ENCODE measurements around the gene LRRC53. TPM values are rescaled to one million over a fixed set of nuclear protein-coding genes. Genes with fewer than 3 reads are reported as not detected.

The LRRC53 gene
- total and polyA plus RNA-seq, 9 of the 15 experiments (the other 6 are each of a cell fraction or from before 2014, with no cell fraction given): not detected

GRCh38 chr1:74504933-74505512 lies 7.4 kb downstream of the LRRC53 start (continued):
- TF ChIP-seq ZNF609 (CRISPR knock-in tag; IDR thresholded peaks at IDR 0.05; ENCODE audit: borderline replicate concordance) (no peak), KLF1 (tag; IDR thresholded peaks at IDR 0.05) (no peak), HDGF (IDR thresholded peaks at IDR 0.05) (no peak), TOE1 (IDR thresholded peaks at IDR 0.05; ENCODE audit: borderline replicate concordance) (no peak), TOE1 (CRISPR knock-in tag; IDR thresholded peaks at IDR 0.05; ENCODE audit: borderline replicate concordance, low read depth) (no peak), MITF (IDR thresholded peaks at IDR 0.05) (no peak), NCOA1 (IDR thresholded peaks at IDR 0.05; ENCODE audit: low read depth) (no peak), RB1 (IDR thresholded peaks at IDR 0.05; ENCODE audit: low read depth) (no peak), ATF3 (IDR thresholded peaks at IDR 0.05) (no peak), ATF3 (CRISPR knock-in tag; conservative IDR thresholded peaks at IDR 0.05) (no peak), JUN (IDR thresholded peaks at IDR 0.05; ENCODE audit: borderline replicate concordance, low read depth, low read length) (no peak), JUN (CRISPR knock-in tag; IDR thresholded peaks at IDR 0.05; ENCODE audit: borderline replicate concordance) (no peak)
